Endothelial cell of umbilical vein (primary cell): ENCODE measurements around the gene CHRNB1. TPM values are rescaled to one million over a fixed set of nuclear protein-coding genes. Genes with fewer than 3 reads are reported as not detected.
A peak's percentile ranks its signal among the peaks of the same experiment; 100 is the strongest.

Experiments
- BruUV-seq: library from RNA; stranded (reverse); fragments of 400-500 nt; replicated peaks from 2 replicates; lab custom pipeline; 2021; lab: Mats Ljungman, UMichigan
- CTCF ChIA-PET: fragments of 300-600, 350-600 bp; sonication (Branson Sonifier 250); formaldehyde crosslinking; loops from one replicate; lab custom pipeline; 2021; ENCODE audit warnings: antibody characterized with exemption, inconsistent platforms; lab: Charles Lee
- POLR2A ChIA-PET: fragments of 300-600, 350-600 bp; sonication (Branson Sonifier 250); formaldehyde crosslinking; loops from one replicate; lab custom pipeline; 2021; ENCODE audit warnings: antibody characterized with exemption, inconsistent platforms; lab: Charles Lee
- DNase-seq: peaks from one replicate; pipeline ENCODE4 v3.0.0-alpha.2; 2011; ENCODE audit warnings: low read depth, low spot score
- FAIRE-seq: peaks from 2 replicates; lab custom pipeline; 2011; peaks lifted over from hg19 to GRCh38; lab: Jason Lieb, UNC
- H2AFZ ChIP-seq: 2 replicates; pipeline ENCODE4 v1.6.0; 2012; ENCODE audit warnings: low read depth, low read length, control low read depth, inconsistent platforms
- H3K27ac ChIP-seq: 2 replicates; pipeline ENCODE4 v1.5.1; 2011; ENCODE audit warnings: low read depth, mild to moderate bottlenecking, control low read depth, low read length, moderate library complexity; ENCODE audit not compliant: insufficient read depth
- H3K27me3 ChIP-seq, 2 experiments: 2 replicates each; pipeline versions ENCODE4 v1.6.0 to v1.6.1; 2011; ENCODE audit warnings: low read length in 2 of 2, mixed read lengths in 1 of 2; ENCODE audit not compliant: control insufficient read depth in 2 of 2, insufficient read depth in 2 of 2
- H3K36me3 ChIP-seq, 2 experiments: 2 replicates in 1 of 2; 3 replicates in 1 of 2; pipeline ENCODE4 v1.5.1; 2011; ENCODE audit warnings: low read length in 2 of 2, mild to moderate bottlenecking in 1 of 2, moderate library complexity in 1 of 2; ENCODE audit not compliant: control insufficient read depth in 2 of 2, insufficient read depth in 2 of 2; ENCODE audit errors: extremely low read depth in 1 of 2
- H3K4me1 ChIP-seq: 3 replicates; pipeline ENCODE4 v1.5.1; 2011; ENCODE audit warnings: mild to moderate bottlenecking, low read length; ENCODE audit not compliant: control insufficient read depth, insufficient read depth; ENCODE audit errors: extremely low read depth
- H3K4me2 ChIP-seq: 2 replicates; pipeline ENCODE4 v1.6.1; 2011; ENCODE audit warnings: low read length, control low read depth, mixed read lengths; ENCODE audit not compliant: insufficient read depth
- H3K4me3 ChIP-seq, 3 experiments: fragments of 200-600 bp in 1 of 3; sonication (generic), shearing (Covaris generic) in 1 of 3; replicated peaks in 1 of 3; 2 replicates each; pipeline ENCODE4 v1.5.1; 2011 to 2016; ENCODE audit warnings: control low read depth in 3 of 3, low read length in 3 of 3, mild to moderate bottlenecking in 2 of 3, inconsistent platforms in 1 of 3, low read depth in 1 of 3, moderate library complexity in 1 of 3; ENCODE audit not compliant: insufficient read depth in 1 of 3
- H3K79me2 ChIP-seq: 2 replicates; pipeline ENCODE4 v1.6.0; 2012; ENCODE audit warnings: low read length, inconsistent platforms; ENCODE audit not compliant: control insufficient read depth, insufficient read depth
- H3K9ac ChIP-seq: replicated peaks from 2 replicates; pipeline ENCODE3; 2011; ENCODE audit warnings: low read length, control low read depth; ENCODE audit not compliant: insufficient read depth; ENCODE audit errors: extremely low read depth
- H3K9me1 ChIP-seq: replicated peaks from 3 replicates; pipeline ENCODE4 v1.6.0; 2011; ENCODE audit warnings: mild to moderate bottlenecking, low read length; ENCODE audit not compliant: control insufficient read depth, insufficient read depth; ENCODE audit errors: extremely low read depth
- H3K9me3 ChIP-seq: replicated peaks from 2 replicates; pipeline ENCODE4 v1.5.1; 2012; ENCODE audit warnings: low read length, inconsistent platforms; ENCODE audit not compliant: control insufficient read depth, insufficient read depth
- H4K20me1 ChIP-seq: replicated peaks from 2 replicates; pipeline ENCODE3; 2011; ENCODE audit warnings: mild to moderate bottlenecking, low read length; ENCODE audit not compliant: control insufficient read depth, insufficient read depth; ENCODE audit errors: extremely low read depth
- CTCF ChIP-seq, 2 donors: IDR thresholded peaks; 1 replicate in 1 of 2; 2 replicates in 1 of 2; pipeline ENCODE4 v1.5.1; 2011; ENCODE audit warnings: low read length in 2 of 2, mild to moderate bottlenecking in 2 of 2, moderate library complexity in 2 of 2, control low read depth in 1 of 2, inconsistent platforms in 1 of 2, low read depth in 1 of 2; ENCODE audit not compliant: insufficient read depth in 1 of 2; ENCODE audit errors: extremely low read depth in 1 of 2
- EZH2 ChIP-seq: IDR thresholded peaks from 2 replicates; pipeline ENCODE4 v1.6.1; 2012; ENCODE audit warnings: borderline replicate concordance, low read depth, mild to moderate bottlenecking, moderate library complexity, low read length, inconsistent platforms; ENCODE audit not compliant: severe bottlenecking
- FOS ChIP-seq: IDR thresholded peaks from 2 replicates; pipeline ENCODE4 v1.6.1; 2011; ENCODE audit warnings: mild to moderate bottlenecking, low read length, moderate library complexity, borderline replicate concordance; ENCODE audit not compliant: insufficient read depth
- GATA2 ChIP-seq: IDR thresholded peaks from 2 replicates; pipeline ENCODE4 v1.7.0; 2011; ENCODE audit warnings: low read depth, mild to moderate bottlenecking, moderate library complexity, mixed read lengths, low read length; ENCODE audit not compliant: insufficient read length, insufficient read depth
- JUN ChIP-seq: IDR thresholded peaks from 2 replicates; pipeline ENCODE4 v1.6.1; 2011; ENCODE audit warnings: borderline replicate concordance, low read depth; ENCODE audit not compliant: insufficient read length, insufficient read depth
- MAX ChIP-seq: IDR thresholded peaks from 2 replicates; pipeline ENCODE4 v1.6.1; 2011; ENCODE audit not compliant: insufficient read depth, insufficient read length
- MYC ChIP-seq: IDR thresholded peaks from one replicate; pipeline ENCODE4 v1.6.1; 2011; ENCODE audit warnings: mild to moderate bottlenecking, low read depth, low read length
- POLR2A ChIP-seq: IDR thresholded peaks from 2 replicates; pipeline ENCODE4 v1.6.1; 2012; ENCODE audit warnings: low read depth, mild to moderate bottlenecking, control low read depth, low read length
- POLR2AphosphoS5 ChIP-seq: IDR thresholded peaks from 2 replicates; pipeline ENCODE4 v1.6.1; 2012; ENCODE audit warnings: low read depth, mild to moderate bottlenecking, control low read depth, low read length, moderate library complexity; ENCODE audit not compliant: insufficient read depth
- dilution Hi-C: fragments of 300-500 bp; cut with MboI; formaldehyde crosslinking; loops from one replicate; pipeline ENCODE4 v1.15.0; 2019; ENCODE audit warnings: low sequenced_read_pairs; ENCODE audit not compliant: extremely low pct_ligation_motif_present
- intact Hi-C: fragments of 100-400 bp; cut with micrococcal nuclease; formaldehyde crosslinking; loops from one replicate; pipeline ENCODE4 v1.10.0; 2022
- polyA plus RNA-seq, 4 experiments: library from polyadenylated mRNA; depleted of rRNA in 3 of 4; stranded (reverse) in 3 of 4; unstranded in 1 of 4; fragments of >200 nt; gene quantifications; 2 replicates each; pipeline versions ENCODE4 v1.2.1 to v1.2.3, GENCODE V29; 2011 to 2012; ENCODE audit warnings: missing spikeins in 1 of 4
- total RNA-seq: library from RNA; stranded (reverse); gene quantifications from 2 replicates; pipeline ENCODE4 v1.2.3, GENCODE V29; 2021

The CHRNB1 gene
- total and polyA plus RNA-seq, 2 donors (not counting 3 experiments of a cell fraction or from before 2014, with no cell fraction given) = 5.6 to 9.3 TPM

GRCh38 chr17:7460850-7461660, 16.2 kb downstream of the CHRNB1 start:
- no peak overlapping the region for H3K4me2 ChIP-seq
- no peaks in the 10 kb centered on the region for H3K79me2 ChIP-seq
- no peak overlapping the region for H3K4me3 ChIP-seq
- no peaks in the 10 kb centered on the region for H3K9me1 ChIP-seq
- H3K36me3 ChIP-seq = peaks cover 0 to 13% of the 10 kb centered on the region in 2 experiments
- no peaks in the 10 kb centered on the region for H3K27me3 ChIP-seq
- no peak for TF ChIP-seq POLR2AphosphoS5
- TF ChIP-seq GATA2 = no peak
- no peak for TF ChIP-seq FOS
- TF ChIP-seq JUN = no peak
- no peak for TF ChIP-seq POLR2A
- no peak for TF ChIP-seq CTCF (IDR thresholded peaks at IDR 0.05; ENCODE audit: extremely low read depth in 1 of 2, insufficient read depth in 1 of 2, low read depth in 1 of 2, low read length in 2 of 2)
- TF ChIP-seq EZH2 = no peak
- no peak for TF ChIP-seq MYC
- no peak for TF ChIP-seq MAX
- FAIRE-seq (no peak), DNase-seq (no peak)
- no peaks in the 10 kb centered on the region for H3K4me1 ChIP-seq
- ChIA-PET POLR2A (no interaction called here), CTCF (interaction anchor here (0.8 kb wide), 1 partner anchor 57 kb away, joined by 3 read pairs; the partner anchor contains the start of gene TMEM256)
- no peak overlapping the region for H2AFZ ChIP-seq
- intact Hi-C loops = no loop called here
- H3K9ac ChIP-seq = no peak overlapping the region
- TSS peak; percentile 22 for BruUV-seq
- dilution Hi-C loops = no loop called here
- H3K27ac ChIP-seq = no peak overlapping the region
- H3K9me3 ChIP-seq = no peaks in the 10 kb centered on the region
- no peaks in the 10 kb centered on the region for H4K20me1 ChIP-seq
